Measurements from ENCODE around the gene NEK7.

Gene NEK7

DNA sequence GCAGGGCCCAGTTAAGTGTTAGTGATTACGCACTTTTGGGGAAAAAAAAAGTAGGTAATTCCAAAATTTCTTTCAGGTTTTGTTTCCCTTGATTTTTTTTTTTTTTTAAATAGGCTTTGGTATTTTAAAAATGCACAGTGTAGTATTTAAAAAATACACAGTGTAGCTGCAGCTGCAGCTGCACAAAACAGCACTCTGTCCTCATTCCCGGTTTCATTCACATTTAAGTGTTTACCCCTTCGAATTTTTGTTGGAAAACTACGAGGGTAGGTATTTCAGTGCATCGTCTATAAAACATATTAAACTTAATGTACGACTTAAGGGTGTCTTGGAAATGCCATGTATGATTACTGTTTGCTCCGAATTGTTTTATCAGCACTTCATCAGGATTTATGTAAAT, 3.4 kb downstream of the NEK7 start:
- H3K27me3 ChIP-seq (ENCODE audit: control insufficient read depth, insufficient read depth, low read length): no peaks in the 10 kb centered on the region
- H3K36me3 ChIP-seq (ENCODE audit: control insufficient read depth, insufficient read depth, low read length): no peaks in the 10 kb centered on the region
- H3K9me3 ChIP-seq (ENCODE audit: control insufficient read depth, insufficient read depth, low read depth, low read length): no peaks in the 10 kb centered on the region
- 0 out of 2 replicates have a peak overlapping the region, but pooled peaks have one; percentile 41 for H3K27ac ChIP-seq (ENCODE audit: low read depth, low read length)
- H3K4me3 ChIP-seq (ENCODE audit: low read depth, low read length): no peak overlapping the region
- H3K4me1 ChIP-seq (ENCODE audit: control insufficient read depth, insufficient read depth, low read length): peaks cover 30% of the 10 kb centered on the region
- no peak overlapping the region for H3K9ac ChIP-seq (ENCODE audit: low read length)

DNA sequence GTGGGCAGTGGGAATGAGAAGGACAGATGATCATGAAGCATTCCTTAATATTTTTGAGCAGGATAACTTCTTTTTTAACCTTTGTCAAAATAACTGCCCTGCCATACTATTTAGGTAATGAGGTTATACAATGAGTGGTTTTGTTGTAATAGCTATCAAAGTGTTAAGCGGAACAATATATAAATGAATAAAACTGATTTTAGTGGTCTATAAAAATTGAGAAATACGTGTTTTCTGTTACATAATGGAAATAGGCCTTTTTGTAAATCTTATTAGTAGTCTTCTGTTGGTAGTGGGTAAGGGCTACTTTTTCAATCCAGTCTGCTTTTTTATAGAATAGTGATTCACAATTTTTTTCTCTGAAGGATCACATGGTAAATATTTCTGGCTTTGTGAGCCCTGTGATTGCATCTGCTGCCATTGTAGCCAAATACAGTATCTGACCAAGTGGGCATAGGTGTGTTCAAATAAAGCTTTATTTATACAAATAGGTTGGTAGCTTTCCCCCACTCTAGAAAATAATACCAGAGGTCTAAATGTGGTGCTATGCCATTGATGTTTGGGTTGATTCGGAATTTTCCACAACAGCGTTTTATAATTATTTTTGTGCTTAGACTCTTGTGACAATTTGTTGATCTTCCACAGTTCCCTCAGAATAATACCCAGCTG, 4.3 kb downstream of the NEK7 start:
- no peaks in the 10 kb centered on the region for H3K27me3 ChIP-seq (ENCODE audit: control insufficient read depth, insufficient read depth, low read length)
- no peaks in the 10 kb centered on the region for H3K36me3 ChIP-seq (ENCODE audit: control insufficient read depth, insufficient read depth, low read length)
- peaks cover 27% of the 10 kb centered on the region for H3K4me1 ChIP-seq (ENCODE audit: control insufficient read depth, insufficient read depth, low read length)
- H3K27ac ChIP-seq (ENCODE audit: low read depth, low read length): no peak overlapping the region
- no peak overlapping the region for H3K9ac ChIP-seq (ENCODE audit: low read length)
- no peak overlapping the region for H3K4me3 ChIP-seq (ENCODE audit: low read depth, low read length)
- no peaks in the 10 kb centered on the region for H3K9me3 ChIP-seq (ENCODE audit: control insufficient read depth, insufficient read depth, low read depth, low read length)

DNA sequence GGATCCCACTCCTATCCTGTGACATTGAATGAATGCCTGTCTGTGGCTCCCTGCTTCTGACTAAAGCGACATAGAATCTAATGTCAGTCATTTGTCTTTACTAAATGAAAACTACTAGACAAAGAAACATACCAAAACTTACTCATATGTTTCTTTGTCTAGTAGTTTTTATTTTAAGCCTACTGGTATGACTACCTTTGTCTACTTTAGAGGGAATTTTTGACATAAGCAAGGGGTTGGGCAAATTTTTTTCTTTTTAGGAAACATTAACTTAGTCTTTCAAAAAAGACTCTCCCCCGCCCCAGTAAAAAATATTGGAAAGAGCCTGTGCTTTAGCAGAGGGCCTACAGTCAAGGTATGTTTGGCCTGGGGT, 4.9 kb downstream of the NEK7 start:
- peaks cover 30% of the 10 kb centered on the region for H3K4me1 ChIP-seq (ENCODE audit: control insufficient read depth, insufficient read depth, low read length)
- H3K27ac ChIP-seq (ENCODE audit: low read depth, low read length): no peak overlapping the region
- H3K36me3 ChIP-seq (ENCODE audit: control insufficient read depth, insufficient read depth, low read length): no peaks in the 10 kb centered on the region
- no peaks in the 10 kb centered on the region for H3K27me3 ChIP-seq (ENCODE audit: control insufficient read depth, insufficient read depth, low read length)
- H3K9me3 ChIP-seq (ENCODE audit: control insufficient read depth, insufficient read depth, low read depth, low read length): no peaks in the 10 kb centered on the region
- no peak overlapping the region for H3K9ac ChIP-seq (ENCODE audit: low read length)
- no peak overlapping the region for H3K4me3 ChIP-seq (ENCODE audit: low read depth, low read length)

DNA sequence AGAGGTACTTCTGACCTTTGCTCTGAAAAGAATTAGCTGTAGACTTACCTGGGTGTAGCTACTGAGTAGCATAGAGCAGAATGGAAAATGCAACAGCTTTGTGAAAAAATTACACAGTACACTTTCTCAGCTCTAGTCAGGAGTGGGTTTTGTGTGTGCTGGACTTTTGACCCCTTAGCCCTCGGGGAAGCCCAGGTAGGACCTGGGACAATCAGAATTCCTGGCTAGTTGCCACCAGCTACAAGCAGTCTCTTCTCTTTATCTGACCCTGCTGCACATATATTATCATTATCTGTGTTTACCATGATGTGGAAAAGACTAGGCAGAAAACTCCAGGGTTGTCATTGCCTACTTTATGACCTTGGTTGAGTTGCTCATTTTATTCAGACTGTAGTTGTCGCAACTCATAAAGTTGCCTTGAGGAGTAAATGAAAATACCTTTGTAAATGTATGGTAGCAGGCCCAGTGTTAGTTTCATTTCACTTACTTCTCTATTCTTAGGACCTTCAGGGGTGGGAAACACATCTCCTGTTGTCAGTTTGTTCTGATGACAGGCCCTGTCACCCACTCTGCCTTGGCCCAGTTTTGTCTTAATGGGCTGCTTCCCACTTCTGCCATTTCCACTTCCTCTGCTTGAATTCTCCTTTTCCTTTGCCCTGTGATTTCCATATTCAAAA, 5.4 kb downstream of the NEK7 start:
- Histone ChIP-seq H3K27ac (ENCODE audit: low read depth, low read length) (no peak overlapping the region), H3K9ac (ENCODE audit: low read length) (no peak overlapping the region), H3K4me3 (ENCODE audit: low read depth, low read length) (no peak overlapping the region)

DNA sequence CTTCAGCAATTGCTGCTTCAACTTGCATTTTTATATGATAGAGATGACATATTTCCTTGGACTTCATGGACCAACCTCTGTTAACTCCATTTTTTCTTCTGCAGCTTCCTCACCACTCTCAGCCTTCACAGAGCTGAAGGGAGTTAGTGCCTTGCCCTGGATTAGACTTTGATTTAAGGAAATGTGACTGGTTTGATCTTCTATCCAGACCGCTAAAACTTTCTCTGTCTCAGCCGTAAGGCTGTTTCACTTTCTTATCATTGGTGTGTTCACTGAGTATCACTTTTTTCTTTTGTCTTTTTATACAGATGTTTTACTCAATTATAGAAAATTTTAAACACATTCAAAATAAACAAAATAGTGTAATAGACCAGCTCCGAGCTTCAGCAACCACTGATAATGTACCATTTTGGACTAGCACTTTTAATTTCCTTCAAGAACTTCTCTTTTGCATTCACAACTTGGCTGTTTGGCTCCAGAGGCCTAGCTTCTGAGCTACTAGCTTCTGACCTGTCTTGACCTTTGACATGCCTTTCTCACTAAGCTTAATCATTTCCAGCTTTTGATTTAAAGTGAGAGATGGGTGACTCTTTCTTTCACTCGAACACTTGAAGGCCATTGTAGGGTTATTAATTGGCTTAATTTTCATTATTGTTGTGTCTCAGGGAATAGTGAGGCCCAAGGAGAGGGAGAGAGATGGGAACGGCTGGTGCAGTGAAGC, 9.3 kb downstream of the NEK7 start:
- Histone ChIP-seq H3K4me3 (ENCODE audit: low read depth, low read length) (no peak overlapping the region), H3K27ac (ENCODE audit: low read depth, low read length) (no peak overlapping the region), H3K4me1 (ENCODE audit: control insufficient read depth, insufficient read depth, low read length) (peaks cover 29% of the 10 kb centered on the region), H3K9me3 (ENCODE audit: control insufficient read depth, insufficient read depth, low read depth, low read length) (no peaks in the 10 kb centered on the region), H3K36me3 (ENCODE audit: control insufficient read depth, insufficient read depth, low read length) (no peaks in the 10 kb centered on the region), H3K27me3 (ENCODE audit: control insufficient read depth, insufficient read depth, low read length) (no peaks in the 10 kb centered on the region), H3K9ac (ENCODE audit: low read length) (no peak overlapping the region)

More for the DNA sequence above, 5.4 kb downstream of the NEK7 start:
- Histone ChIP-seq H3K4me1 (ENCODE audit: control insufficient read depth, insufficient read depth, low read length) (peaks cover 31% of the 10 kb centered on the region), H3K36me3 (ENCODE audit: control insufficient read depth, insufficient read depth, low read length) (no peaks in the 10 kb centered on the region), H3K27me3 (ENCODE audit: control insufficient read depth, insufficient read depth, low read length) (no peaks in the 10 kb centered on the region), H3K9me3 (ENCODE audit: control insufficient read depth, insufficient read depth, low read depth, low read length) (no peaks in the 10 kb centered on the region)

DNA sequence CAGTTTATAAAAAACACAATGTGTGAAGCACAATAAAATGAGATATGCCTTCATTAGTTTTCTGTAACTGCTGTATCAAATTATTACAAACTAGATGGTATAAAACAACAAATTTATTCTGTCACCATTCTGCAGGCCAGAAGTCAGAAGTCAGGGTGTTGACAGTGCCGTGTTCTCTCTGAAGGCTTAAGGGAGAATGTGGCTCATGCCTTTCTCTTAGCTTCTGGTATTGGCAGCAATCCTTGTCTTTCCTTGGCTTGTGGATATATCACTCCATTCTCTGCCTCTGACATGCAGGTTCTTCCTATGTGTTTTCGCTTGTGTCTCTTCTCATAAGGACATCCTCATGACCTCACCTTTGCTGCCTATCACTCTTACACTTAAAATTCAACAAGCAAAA, 10.1 kb downstream of the NEK7 start:
- Histone ChIP-seq H3K27ac (ENCODE audit: low read depth, low read length) (no peak overlapping the region), H3K27me3 (ENCODE audit: control insufficient read depth, insufficient read depth, low read length) (no peaks in the 10 kb centered on the region), H3K9ac (ENCODE audit: low read length) (no peak overlapping the region), H3K4me3 (ENCODE audit: low read depth, low read length) (no peak overlapping the region), H3K9me3 (ENCODE audit: control insufficient read depth, insufficient read depth, low read depth, low read length) (no peaks in the 10 kb centered on the region), H3K4me1 (ENCODE audit: control insufficient read depth, insufficient read depth, low read length) (peaks cover 27% of the 10 kb centered on the region), H3K36me3 (ENCODE audit: control insufficient read depth, insufficient read depth, low read length) (no peaks in the 10 kb centered on the region)

DNA sequence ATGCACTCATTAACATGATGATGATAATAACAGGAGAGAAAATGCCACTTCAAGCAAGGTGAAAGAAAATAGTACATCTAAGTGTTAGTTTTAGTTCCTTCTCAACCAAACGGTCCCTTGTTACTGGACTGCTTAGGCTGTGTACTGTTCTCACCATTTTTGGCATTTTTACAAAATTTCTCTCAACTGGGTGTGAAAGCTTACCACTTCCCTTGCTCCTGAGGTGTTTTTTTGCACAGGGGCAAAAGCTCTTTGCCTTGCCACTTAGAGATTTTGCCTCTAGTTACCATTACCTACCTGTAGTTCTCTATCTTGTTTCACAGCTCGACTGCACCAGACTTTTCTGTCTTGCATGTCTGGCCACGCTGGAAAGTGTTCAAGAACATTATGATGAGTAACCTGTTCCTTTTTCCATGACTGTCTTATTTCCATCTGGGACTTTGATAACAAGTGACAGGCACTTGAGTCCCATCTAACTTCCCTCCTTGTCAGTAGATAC, 10.7 kb downstream of the NEK7 start:
- Histone ChIP-seq H3K27ac (ENCODE audit: low read depth, low read length) (no peak overlapping the region), H3K9me3 (ENCODE audit: control insufficient read depth, insufficient read depth, low read depth, low read length) (no peaks in the 10 kb centered on the region), H3K27me3 (ENCODE audit: control insufficient read depth, insufficient read depth, low read length) (no peaks in the 10 kb centered on the region), H3K4me1 (ENCODE audit: control insufficient read depth, insufficient read depth, low read length) (peaks cover 21% of the 10 kb centered on the region), H3K9ac (ENCODE audit: low read length) (no peak overlapping the region), H3K4me3 (ENCODE audit: low read depth, low read length) (no peak overlapping the region), H3K36me3 (ENCODE audit: control insufficient read depth, insufficient read depth, low read length) (no peaks in the 10 kb centered on the region)

DNA sequence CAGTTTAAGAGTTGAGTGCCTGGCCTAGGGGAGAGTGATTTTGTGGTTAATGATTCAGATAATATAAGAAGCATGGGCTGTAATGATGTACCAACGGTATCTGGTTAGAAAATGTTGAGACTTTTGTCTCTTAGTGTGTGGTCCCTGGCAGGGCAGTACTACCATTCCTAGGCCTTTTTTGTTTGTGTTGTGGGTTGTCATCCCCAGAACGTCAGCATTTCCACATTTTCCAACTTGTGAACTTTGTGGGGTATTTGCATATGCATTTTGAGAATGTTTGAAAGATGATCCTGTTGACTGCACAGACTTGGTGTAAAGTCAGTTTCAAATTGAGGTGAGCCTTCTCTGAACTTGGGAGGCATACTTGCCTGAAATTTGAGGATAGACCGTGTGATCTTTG, 11.4 kb downstream of the NEK7 start:
- H3K9ac ChIP-seq (ENCODE audit: low read length): no peak overlapping the region
- H3K4me1 ChIP-seq (ENCODE audit: control insufficient read depth, insufficient read depth, low read length): peaks cover 21% of the 10 kb centered on the region
- H3K27me3 ChIP-seq (ENCODE audit: control insufficient read depth, insufficient read depth, low read length): no peaks in the 10 kb centered on the region
- H3K27ac ChIP-seq (ENCODE audit: low read depth, low read length): no peak overlapping the region
- no peak overlapping the region for H3K4me3 ChIP-seq (ENCODE audit: low read depth, low read length)
- no peaks in the 10 kb centered on the region for H3K36me3 ChIP-seq (ENCODE audit: control insufficient read depth, insufficient read depth, low read length)
- no peaks in the 10 kb centered on the region for H3K9me3 ChIP-seq (ENCODE audit: control insufficient read depth, insufficient read depth, low read depth, low read length)

DNA sequence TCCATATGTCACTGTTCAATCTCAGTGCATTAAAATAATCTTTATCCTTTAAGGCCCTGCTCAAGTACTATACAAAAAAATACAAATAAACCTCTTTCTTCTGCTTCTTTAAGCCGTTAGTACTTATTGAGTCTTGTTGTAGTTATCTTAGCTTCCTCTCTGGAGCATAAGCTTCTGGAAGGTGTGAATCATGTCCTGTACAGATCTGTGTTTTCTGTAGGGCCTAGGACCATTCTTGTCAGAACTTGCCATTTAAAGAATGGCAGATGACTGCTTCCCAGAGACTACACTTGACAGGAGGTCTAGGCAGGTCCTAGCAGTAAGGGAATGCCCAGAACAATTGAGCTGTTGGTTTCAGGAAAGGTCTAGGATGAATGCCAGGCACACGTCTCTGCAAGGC, 12.9 kb downstream of the NEK7 start:
- H3K27ac ChIP-seq (ENCODE audit: low read depth, low read length): no peak overlapping the region
- no peaks in the 10 kb centered on the region for H3K9me3 ChIP-seq (ENCODE audit: control insufficient read depth, insufficient read depth, low read depth, low read length)
- no peak overlapping the region for H3K9ac ChIP-seq (ENCODE audit: low read length)
- H3K27me3 ChIP-seq (ENCODE audit: control insufficient read depth, insufficient read depth, low read length): no peaks in the 10 kb centered on the region
- H3K36me3 ChIP-seq (ENCODE audit: control insufficient read depth, insufficient read depth, low read length): no peaks in the 10 kb centered on the region
- no peak overlapping the region for H3K4me3 ChIP-seq (ENCODE audit: low read depth, low read length)
- H3K4me1 ChIP-seq (ENCODE audit: control insufficient read depth, insufficient read depth, low read length): peaks cover 21% of the 10 kb centered on the region

DNA sequence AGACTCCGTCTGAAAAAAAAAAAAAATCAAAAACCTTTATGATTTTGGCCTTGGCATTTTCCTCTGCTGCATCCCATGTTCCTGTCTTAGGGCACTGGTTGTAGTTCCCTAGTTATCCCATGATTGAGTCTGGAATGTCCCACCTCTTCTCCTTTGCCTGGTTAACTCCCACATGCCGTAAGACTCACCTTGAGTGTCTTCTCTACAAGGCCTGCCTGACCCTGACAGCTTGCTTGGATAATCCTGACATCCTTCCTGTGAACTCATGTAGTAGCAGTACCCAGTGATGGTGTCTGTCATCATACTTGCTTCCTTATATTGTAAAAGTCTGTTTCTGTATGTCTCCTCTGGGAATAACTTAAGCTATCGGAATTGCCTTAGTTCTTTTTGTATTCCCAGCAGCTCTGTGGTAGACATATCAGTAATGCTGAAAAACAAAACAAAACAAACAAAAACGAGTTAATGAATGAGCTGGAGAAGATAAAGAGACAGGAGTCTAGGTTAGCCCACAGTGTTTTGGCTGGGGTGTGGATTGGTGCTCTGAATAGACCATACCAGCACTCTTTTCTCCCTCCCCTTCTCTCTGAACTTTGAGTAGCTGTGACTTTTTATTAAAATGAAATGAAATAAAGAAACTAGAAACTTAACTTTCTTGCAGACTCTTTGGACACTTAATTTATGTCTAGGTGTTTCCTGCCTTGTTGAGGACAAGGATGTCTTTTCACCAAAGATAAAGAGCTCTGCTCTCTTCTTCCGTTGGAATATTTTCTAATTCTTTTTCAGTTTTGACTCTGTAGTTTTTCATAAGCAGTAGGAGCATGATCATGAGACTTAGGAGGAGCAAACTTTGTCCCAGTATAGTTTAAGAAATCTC, 15.1 kb downstream of the NEK7 start:
- H3K4me3 ChIP-seq (ENCODE audit: low read depth, low read length): no peak overlapping the region
- H3K27me3 ChIP-seq (ENCODE audit: control insufficient read depth, insufficient read depth, low read length): no peaks in the 10 kb centered on the region
- H3K9ac ChIP-seq (ENCODE audit: low read length): no peak overlapping the region
- peaks cover 13% of the 10 kb centered on the region for H3K4me1 ChIP-seq (ENCODE audit: control insufficient read depth, insufficient read depth, low read length)
- no peaks in the 10 kb centered on the region for H3K9me3 ChIP-seq (ENCODE audit: control insufficient read depth, insufficient read depth, low read depth, low read length)
- H3K27ac ChIP-seq (ENCODE audit: low read depth, low read length): no peak overlapping the region
- H3K36me3 ChIP-seq (ENCODE audit: control insufficient read depth, insufficient read depth, low read length): no peaks in the 10 kb centered on the region
